NK-92 treated with Interleukin-12 subunit alpha and Interleukin-12 subunit beta, amount 100 ng/mL, for 24 hours (cell line): ENCODE measurements around the gene SESTD1.

Source experiments
- DNase-seq: peaks from one replicate; lab custom pipeline; 2025; lab: John Stamatoyannopoulos, UW

Gene SESTD1, protein sequence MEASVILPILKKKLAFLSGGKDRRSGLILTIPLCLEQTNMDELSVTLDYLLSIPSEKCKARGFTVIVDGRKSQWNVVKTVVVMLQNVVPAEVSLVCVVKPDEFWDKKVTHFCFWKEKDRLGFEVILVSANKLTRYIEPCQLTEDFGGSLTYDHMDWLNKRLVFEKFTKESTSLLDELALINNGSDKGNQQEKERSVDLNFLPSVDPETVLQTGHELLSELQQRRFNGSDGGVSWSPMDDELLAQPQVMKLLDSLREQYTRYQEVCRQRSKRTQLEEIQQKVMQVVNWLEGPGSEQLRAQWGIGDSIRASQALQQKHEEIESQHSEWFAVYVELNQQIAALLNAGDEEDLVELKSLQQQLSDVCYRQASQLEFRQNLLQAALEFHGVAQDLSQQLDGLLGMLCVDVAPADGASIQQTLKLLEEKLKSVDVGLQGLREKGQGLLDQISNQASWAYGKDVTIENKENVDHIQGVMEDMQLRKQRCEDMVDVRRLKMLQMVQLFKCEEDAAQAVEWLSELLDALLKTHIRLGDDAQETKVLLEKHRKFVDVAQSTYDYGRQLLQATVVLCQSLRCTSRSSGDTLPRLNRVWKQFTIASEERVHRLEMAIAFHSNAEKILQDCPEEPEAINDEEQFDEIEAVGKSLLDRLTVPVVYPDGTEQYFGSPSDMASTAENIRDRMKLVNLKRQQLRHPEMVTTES

DNA sequence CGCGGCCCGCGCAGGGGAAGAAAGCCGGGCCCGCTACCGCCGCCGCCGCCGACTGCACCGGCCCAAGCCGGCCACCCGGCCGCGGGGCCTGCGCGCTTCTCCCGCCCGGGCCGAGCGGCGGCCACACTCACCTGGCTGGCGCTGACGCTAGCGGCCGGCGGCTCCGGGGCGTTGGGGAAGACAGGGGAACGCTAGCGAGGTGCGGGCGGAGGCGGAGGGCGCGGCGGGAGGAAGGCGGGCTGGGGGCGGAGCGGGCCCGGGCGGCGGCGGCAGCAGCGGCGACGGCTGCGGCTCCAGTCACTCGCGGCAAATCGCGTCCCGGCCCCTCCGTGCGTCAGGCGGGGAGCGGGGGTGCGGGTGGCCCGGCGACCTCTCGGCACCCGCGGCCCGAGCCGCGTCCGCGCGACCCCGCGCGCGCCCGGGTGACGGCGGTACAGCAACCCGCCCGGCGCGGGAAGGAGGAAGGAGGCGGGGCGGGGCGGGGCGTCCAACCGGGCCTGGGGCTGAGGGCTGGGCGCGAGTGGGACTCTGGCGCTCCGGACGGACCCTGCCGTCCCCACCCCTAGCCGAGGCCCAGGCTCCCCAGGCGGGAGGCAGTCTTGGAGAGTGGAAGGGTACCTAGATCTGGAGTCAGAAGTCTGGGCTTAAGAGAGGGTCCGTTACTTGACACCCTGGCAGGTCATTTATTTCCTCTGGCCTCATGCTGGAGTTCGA, at the start of gene SESTD1:
Gene SESTD1 (minus strand): TSS at position 465 of the 714 bp plus-strand sequence. CDS start 72,991 bp downstream, outside the sequence.
- DNase-seq = no peak

DNA sequence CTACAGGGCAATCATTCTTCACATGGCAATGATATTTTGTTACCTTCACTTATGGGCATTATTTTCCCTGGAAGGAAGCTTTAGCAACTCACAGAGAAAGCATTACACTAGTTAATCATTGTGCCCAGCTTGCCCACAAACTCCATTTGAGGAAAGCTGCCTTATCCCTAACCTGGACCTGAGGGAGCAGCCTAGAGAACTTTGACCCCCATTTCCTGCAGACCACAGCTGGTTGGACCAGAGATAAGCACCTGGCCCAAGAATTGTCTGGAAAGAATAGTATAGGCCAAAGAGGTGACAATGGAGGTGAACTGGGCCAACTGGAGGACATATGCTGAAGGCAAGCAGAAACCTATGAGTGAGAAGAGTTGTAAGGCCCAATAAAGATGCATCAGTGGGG, 48.4 kb upstream of the SESTD1 start:
- no peak for DNase-seq

DNA sequence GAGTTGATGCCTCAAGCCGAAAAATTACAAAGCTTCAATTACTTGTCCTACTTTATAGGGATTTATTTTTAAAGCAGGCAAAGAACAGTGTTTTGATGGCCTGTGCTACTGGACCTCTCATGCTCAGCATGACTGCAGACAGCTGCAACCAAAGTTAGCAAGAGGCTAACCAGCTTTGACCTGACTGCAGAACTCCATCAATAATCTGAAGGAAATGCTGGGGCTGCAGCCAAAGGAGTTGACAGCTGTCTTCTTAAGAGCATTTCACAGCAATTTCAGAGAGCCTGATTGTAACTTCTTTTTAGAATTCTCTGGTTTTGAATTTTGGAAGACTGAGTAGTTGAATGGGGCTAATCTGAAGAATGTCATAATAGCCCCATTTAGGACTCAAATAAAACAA, 46.5 kb upstream of the SESTD1 start:
- no peak for DNase-seq

DNA sequence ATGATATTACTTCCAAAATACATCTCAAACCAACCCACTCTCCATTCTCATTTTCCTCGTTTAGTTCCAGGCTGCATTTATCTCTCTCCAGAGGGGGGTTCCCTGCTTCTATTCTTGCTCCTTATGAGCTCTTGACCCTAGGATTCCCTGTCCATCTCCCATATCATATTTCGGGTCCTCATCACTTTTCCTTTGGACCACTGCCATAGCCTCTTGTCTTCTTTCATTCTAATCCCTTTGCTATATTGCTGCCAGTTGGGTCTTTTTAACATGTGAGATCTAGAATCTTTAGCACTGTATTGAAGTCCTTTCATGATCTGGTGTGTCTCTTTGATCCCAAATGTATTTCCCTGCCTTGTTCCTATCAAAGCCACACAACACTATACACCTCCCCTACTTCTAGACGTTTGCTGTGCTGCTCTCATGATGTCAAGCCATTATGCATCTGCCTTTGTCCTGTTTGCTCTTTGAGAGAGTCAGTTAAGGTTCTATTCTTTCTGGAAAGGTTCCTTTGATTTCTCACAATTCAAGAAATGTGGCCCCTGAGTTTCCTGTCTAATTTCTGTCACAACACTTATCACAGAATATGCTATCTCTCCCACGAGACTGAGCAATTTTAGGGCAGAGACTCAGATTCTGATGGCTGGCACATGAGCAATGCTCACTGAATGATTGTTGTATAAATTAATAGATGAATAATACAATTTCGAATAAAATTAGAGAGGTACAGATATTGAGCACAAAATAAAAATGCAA, 43.2 kb upstream of the SESTD1 start:
- no peak for DNase-seq

DNA sequence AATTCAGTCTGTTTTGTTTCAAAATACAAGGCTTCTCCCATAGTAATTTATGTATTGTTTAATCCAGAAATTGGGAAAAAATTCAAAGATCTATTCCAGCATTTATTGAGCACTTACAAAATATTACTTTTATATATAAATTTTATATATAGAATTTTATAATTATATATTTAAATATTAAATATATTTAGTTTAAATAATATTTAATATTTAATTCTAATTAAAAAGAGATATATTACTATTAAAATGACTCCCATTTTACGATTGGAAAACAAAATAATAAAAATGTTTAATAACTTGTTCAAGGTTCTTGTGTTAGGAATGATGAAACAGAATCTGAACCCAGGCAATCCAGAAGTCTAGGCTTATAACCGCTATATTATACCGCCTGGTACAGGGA, 40.5 kb upstream of the SESTD1 start:
- DNase-seq = no peak

DNA sequence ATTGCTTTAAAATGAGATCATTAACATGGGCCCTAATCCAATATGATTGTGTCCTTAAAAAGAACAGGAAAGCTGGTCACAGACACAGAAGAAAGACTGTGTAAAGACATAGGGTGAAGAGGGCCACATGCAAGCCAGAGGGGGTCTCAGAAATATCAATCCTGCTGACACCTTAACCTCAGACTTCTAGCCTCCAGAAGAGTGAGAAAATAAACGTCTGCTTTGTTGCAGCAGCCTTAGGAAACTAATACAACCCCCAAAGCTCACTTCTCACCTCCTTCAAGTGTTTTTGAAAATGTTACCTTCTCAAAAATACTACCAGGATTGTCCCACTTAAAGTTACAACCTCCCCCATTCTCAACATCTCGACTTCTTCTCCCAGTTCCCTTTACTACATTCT, 39.8 kb upstream of the SESTD1 start:
- DNase-seq = no peak

DNA sequence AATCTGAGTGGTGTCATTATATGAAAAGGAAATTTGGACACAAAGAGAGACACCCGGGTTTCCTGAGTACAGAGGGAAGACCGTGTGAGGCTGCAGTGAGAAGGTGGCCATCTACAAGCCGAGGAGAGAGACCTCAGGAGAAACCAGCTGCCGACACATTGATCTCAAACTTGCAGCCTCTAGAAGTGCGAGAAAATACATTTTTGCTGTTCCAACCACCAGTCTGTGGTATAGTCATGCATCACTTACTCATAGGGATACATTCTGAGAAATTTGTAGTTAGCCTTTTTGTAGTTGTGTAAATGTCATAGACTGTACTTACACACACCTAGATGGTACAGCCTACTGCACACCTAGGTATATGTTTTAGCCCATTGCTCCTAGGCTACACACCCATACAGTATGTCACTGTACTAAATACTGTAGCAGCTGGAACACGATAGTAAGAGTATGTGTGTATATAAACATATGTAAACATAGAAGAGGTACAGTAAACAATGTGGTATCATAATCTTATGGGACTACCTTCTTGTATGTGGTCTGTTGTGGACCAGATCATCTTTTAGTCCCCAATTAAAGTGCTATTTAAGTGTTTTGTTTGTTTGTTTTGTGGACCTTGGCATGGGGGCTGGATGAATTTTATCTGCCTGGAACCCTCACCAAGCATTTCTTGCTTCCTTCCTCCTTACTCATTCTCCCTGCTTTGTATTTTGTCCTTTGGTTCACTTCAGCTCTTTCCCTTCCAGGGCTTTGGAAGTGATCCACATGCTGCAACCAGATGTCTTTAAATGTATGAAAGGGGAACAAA, 38.3 kb upstream of the SESTD1 start:
- DNase-seq = no peak

DNA sequence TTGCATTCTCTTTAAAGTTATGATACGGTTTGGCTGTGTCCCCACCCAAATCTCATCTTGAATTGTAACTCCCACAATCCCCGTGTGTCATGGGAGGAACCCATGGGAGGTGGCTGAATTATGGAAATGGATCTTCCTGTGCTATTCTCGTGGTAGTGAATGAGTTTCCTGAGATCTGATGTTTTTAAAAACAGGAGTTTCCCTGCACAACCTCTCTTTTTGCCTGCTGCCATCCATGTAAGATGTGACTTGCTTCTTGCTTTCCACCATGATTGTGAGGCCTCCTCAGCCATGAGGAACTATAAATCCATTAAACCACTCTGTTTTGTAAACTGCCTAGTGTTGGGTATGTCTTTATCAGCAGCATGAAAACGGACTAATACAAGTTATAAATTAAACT, 37.5 kb upstream of the SESTD1 start:
- no peak for DNase-seq

DNA sequence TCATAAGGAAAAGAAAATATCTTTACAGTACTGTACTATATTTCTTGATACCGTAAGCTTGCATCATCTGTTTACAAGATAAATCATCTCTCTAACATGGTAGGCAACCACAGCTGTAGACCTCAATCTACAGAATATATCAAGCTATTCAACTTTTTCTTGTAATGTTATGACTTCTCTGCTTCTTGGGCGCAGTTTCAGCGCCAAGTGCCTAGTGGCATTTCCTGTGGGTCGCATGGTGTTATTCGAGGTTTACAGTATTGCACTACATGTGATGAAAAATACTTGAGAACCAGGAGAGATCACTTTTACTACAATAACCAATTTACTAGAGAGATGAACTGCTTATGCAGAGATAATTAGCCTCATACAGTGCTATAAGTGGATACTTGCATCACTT, 34.0 kb upstream of the SESTD1 start:
- DNase-seq = no peak

DNA sequence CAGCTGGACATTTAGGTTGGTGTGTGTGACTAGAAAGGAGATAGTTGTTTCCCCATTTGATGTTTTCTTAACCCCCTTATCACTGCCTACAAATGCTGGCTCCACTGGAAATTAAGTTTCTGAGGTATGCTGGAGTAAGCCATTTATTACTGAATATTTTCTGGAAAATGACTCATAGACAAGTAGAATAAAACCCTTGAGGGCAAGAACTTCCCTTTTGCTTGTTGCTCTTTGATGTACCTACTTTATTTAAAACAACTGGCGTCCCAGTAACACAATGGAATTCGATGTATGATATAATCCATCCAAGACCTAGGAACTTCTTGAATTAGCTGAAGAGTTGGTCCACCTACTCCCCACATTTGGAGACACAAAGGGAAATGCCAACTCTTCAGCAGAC, 33.3 kb upstream of the SESTD1 start:
- no peak for DNase-seq

DNA sequence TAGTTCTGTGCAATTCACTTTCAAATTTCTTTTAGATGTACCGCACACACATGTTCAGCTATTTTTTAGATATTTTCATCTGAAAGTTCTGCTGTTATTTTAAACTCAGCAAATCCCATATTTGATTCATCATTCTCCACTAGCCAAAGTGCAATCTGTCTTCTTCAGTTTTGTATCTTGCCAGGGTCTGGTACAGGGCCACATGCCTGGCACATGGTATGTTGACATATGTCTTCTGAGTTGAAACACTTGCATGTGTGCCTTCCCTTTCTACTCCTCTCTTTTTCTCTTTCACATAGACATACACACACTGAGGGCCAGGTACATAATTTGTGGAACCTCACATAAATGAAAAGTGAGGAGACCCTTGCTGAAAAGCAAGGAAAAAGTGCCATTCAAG, 25.7 kb upstream of the SESTD1 start:
- DNase-seq = no peak

DNA sequence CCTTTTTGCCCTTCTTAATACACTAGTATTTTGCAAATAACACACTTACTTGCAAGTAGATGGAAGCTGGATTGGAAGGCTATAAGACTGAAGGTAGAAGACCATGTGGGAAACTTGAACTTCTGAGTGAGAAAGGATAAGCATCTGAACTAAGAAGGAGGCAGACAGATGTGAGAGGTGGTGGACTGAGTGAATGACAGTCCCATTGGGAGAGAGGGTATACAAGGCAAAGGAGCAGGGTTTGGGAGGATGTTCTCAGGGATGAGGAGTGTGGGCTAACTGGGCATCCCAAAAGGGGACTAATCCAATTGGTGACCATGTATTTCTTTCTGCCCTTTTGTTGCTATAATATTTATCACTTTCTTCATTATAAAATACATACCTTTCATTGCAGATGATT, 20.4 kb upstream of the SESTD1 start:
- no peak for DNase-seq

DNA sequence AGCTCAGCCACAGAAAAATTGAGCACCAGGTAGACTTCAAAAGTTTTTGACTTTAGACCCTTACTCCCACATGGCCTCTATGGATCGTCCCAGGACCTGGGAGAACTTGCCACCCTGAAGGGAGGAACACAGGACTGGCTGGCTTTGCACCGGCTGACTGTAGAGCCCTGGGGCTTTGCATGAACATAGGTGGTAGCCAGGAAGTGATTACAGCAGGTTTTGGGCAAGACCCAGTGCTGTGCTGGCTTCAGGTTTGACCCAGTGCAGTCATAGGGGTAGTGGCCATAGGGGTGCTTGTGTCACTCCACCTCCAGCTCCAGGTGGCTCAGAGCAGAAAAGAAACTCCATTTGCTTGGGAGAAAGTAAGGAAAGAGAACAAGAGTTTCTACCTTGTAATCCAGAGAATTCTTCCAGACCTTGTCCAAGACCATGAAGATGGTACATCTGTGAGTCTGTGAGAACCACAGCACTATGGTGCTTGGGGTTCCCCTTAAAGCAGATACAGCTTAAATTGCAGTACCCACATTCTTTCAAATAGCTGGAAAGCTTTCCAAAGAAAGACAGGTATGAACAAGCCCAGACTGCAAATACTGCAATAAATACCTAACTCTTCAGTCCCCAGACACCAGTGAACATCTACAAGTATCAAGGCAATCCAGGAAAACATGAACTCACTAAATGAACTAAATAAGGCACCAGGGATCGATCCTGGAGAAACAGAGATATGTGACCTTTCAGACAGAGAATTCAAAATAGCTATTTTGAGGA, 13.0 kb upstream of the SESTD1 start:
- no peak for DNase-seq

DNA sequence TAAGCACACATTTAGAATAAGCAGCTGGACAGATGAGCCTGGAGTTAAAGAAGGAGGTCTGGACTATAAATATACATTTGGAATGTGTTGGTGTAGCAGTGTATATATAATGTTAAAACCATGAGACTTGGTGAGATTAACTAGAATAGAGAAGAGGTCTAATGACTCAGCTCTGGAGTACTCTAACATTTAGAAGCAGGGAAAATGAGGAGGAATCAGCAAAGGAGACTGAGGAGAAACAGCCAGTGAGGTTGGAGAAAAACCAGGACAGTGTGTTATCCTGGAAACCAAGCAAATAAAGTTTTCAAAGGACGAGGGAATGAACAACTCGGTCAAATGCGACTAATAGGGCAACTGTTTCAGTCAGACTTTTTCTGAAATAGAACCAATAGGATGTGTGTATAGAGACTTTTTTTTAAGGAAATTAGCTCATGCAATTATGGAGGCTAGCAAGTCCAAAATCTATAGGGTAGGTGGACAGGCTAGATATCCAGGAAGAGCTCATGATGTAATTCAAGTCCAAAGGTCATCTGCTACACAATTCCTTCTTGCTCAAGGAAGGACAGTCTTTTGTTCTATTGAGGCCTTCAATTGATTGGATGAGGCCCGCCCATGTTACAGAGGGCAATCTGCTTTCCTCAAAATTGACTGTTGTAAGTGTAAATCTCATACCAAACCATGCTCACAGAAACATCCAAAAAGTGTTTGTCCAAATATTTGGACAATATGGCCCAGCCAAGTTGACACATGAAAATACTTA, 10.8 kb upstream of the SESTD1 start:
- DNase-seq = no peak

DNA sequence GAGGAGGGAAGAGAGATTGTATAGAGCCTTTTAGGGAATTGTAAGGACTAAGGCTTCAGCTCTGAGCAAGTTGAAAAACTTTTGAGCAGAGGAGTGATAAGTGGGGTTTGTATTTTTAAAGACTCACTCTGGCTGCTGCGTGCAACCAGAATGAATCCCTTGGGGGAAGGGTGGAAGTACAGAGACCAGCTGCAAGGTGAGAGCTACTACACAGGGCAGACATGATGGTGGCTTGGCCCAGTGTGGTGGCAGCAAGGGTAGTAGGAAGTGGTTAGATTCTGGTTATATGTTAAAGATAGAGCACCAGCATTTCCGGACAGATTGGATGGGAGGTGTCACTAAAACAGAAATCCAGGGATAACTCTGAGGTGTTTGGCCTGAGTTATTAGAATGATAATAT, 10.1 kb upstream of the SESTD1 start:
- DNase-seq = no peak

DNA sequence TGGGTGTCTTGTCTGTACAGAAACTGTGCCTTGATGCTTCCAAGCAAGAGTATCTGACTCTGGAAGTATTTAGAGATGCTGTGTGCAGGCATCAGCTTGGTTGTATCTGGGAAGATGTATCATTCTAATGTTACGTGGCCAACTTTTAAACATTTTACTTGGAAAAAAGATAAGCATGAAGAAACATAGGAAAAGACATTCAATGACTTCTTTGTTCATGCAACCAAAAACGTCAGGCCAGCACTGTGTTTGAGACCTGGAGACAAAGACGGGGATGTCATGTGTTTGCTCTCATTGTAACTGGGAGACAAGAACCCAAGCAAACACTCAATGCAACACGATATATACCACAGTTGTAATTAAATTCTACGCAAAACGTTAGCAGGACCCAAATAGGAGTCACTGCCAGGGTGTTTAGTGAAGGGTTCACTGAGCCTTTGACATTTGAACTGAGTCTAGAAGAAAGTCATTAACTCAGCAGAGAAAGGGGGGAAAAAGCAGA, 8.9 kb upstream of the SESTD1 start:
- no peak for DNase-seq

DNA sequence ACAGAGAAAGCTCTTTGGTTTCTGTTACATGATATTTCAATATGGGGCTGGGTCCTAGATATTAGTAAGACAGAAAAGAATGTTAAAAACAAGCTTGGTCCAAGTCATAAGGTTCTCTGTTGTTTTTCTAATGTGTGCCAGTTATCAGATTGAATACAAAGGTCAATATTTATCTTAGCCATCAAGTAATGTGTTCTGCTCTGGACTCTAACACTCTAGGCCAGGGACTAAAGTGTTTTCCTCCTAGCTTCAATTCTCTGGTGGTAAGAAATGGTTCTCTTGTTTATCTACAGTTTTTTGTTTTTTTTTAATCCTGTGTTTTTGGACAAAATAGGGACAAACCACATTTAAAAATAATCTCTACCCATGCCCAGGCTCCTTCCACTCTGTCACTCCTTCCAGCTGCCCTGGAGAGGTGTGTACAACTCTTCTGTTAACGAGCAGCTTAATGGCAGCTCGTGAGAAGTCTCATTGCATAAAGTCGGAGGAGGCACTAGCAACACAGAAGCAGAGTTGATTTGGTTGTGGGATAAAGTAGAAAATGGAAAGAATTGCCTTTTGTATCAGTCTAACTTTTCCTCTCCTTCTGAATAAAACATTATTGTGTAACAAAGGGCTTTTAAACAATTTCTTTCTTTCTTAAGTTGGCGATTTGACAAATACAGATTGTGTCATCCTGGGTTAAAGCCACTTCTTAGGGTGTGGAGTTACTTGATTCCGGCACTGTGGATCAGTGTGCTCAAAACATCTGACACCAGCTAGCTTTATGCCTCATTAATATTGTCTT, 8.0 kb upstream of the SESTD1 start:
- DNase-seq = no peak

DNA sequence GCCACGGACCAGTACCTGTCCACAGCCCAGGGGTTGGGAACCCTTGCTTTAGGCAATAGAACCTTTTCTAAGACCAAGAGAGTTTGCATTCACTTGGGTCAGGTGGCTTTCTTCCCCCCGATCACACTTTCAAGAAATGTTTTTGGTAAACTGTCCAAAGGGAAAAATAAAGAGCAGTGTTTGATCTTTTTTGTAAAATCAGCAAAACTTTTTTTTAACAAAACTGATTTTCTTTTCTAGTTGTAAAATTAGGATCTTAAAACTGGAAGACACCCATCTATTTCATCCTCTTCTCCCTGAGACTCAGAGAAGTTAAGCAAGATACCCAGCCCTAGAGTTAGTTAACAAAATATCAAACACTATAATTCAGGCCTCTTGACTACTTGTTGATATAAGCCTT, 6.1 kb upstream of the SESTD1 start:
- no peak for DNase-seq
